ENCODE data around the gene CHCHD1.
"Not testable (repeated sequence)": the region's sequence is repeated elsewhere in the genome, so short reads cannot be mapped to it uniquely, and the experiment has no call there.

The CHCHD1 gene

GRCh38 chr10:73781879-73782748, at the start of gene CHCHD1:
Gene CHCHD1, plus strand, starts transcription at chr10:73782048. Its CDS starts 28 bp downstream, at chr10:73782076.
- peak; percentile 85 to 89 for DNase-seq

GRCh38 chr10:73732426-73732825, 49.4 kb upstream of the CHCHD1 start:
- DNase-seq: no peak

- no peak for DNase-seq
Observed at GRCh38 chr10:73732931-73733623, 48.8 kb upstream of the CHCHD1 start.

- DNase-seq: no peak
Observed at GRCh38 chr10:73734028-73734720, 47.7 kb upstream of the CHCHD1 start.

GRCh38 chr10:73734796-73735305, 47.0 kb upstream of the CHCHD1 start:
- DNase-seq: no peak

- DNase-seq: not testable (repeated sequence)
Observed at GRCh38 chr10:73740501-73741254, 41.2 kb upstream of the CHCHD1 start.

- DNase-seq: no peak
Observed at GRCh38 chr10:73742454-73742734, 39.5 kb upstream of the CHCHD1 start.

- no peak for DNase-seq
Observed at GRCh38 chr10:73743327-73743904, 38.4 kb upstream of the CHCHD1 start.

GRCh38 chr10:73743905-73744663, 37.8 kb upstream of the CHCHD1 start, which contains the start of gene SEC24C:
Gene SEC24C, plus strand, starts transcription at chr10:73744372. Its CDS starts 2,461 bp downstream, at chr10:73746833.
- peak; percentile 95 for DNase-seq

- DNase-seq: peak; percentile 49 to 52
Observed at GRCh38 chr10:73744664-73744975, 37.2 kb upstream of the CHCHD1 start.

GRCh38 chr10:73746721-73747120, 35.1 kb upstream of the CHCHD1 start:
- DNase-seq: no peak

GRCh38 chr10:73750819-73751218, 31.0 kb upstream of the CHCHD1 start:
- no peak for DNase-seq

GRCh38 chr10:73756183-73756582, 25.7 kb upstream of the CHCHD1 start:
- no peak for DNase-seq

- peak in 1 of 2 donors; percentile 45 for DNase-seq
Observed at GRCh38 chr10:73758704-73759511, 22.9 kb upstream of the CHCHD1 start.

GRCh38 chr10:73759512-73760115, 22.2 kb upstream of the CHCHD1 start:
- DNase-seq: peak; percentile 80 to 84

GRCh38 chr10:73761781-73762180, 20.1 kb upstream of the CHCHD1 start:
- DNase-seq: no peak

GRCh38 chr10:73762915-73763314, 18.9 kb upstream of the CHCHD1 start:
- DNase-seq: no peak

GRCh38 chr10:73763343-73763742, 18.5 kb upstream of the CHCHD1 start:
- DNase-seq: peak; percentile 42 to 68

GRCh38 chr10:73765066-73765465, 16.8 kb upstream of the CHCHD1 start:
- no peak for DNase-seq

- DNase-seq: peak; percentile 61 to 69
Observed at GRCh38 chr10:73768881-73769280, 13.0 kb upstream of the CHCHD1 start.
